Stimulated activated naive CD8-positive, alpha-beta T cell treated with anti-CD3 and anti-CD28 coated beads, Interleukin-15, Interleukin-2, amounts not matched to agents 100 ng/mL and 50 ng/mL, for 24 hours (primary cell): ENCODE measurements around the gene GATAD2B.

Source experiments
- H3K27ac Mint-ChIP-seq: one replicate; pipeline ENCODE4 v1.8.0; 2021; ENCODE audit warnings: mild to moderate bottlenecking, mixed read lengths
- H3K27me3 Mint-ChIP-seq: one replicate; pipeline ENCODE4 v1.8.0; 2021; ENCODE audit warnings: mixed read lengths
- H3K36me3 Mint-ChIP-seq: one replicate; pipeline ENCODE4 v1.8.0; 2021; ENCODE audit warnings: low read depth, mixed read lengths
- H3K4me1 Mint-ChIP-seq: one replicate; pipeline ENCODE4 v1.8.0; 2021; ENCODE audit warnings: low read depth, mixed read lengths
- H3K4me3 Mint-ChIP-seq: one replicate; pipeline ENCODE4 v1.8.0; 2021; ENCODE audit warnings: mild to moderate bottlenecking, mixed read lengths
- H3K9me3 Mint-ChIP-seq: one replicate; pipeline ENCODE4 v1.8.0; 2021; ENCODE audit warnings: mixed read lengths

The GATAD2B gene

DNA sequence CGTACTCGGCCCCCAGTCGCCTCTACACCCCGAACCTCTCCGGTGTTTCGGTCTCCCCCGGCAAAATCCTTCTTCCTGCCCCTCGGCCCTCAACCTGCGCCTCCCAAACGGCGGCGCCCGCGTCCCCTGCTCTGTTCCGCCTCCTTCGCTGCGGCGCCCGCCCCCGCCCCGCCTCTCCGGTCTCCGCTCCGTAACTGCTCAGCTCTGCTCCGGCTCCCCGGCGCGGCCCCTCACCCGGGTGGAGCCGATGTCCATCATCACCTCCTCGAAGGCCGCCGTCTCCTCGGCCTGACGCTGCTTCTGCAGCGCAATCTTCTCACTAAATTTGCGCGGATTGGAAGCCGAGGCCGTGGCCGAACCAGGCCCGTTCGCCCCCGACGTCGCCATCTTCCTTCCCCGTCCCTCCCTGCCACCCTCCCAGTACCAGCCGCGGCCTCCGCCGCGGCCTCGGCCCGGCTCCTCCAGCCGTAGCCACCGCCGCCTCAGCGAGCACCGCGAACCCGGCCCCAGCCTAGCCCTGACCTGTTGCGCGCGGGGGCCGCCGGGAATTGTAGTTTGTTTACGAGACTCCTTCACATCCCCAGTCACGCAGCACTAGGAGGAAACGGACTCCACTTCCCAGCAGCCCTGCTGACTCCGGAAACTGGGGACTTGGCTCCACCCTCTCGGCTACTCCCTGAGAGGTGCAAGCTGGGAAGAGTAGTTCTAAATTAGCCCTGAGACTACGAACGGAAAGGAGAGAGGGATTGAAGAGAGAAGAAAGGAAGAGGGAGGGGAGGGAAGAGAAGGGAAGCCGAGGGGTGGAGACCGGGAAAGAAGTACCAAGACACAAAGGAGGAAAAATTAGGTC lies 35.6 kb upstream of the GATAD2B start, which contains the start of gene CRTC2:
TSS of gene CRTC2 (minus strand) at position 502 of the 850 bp plus-strand sequence. CDS start at position 387, 115 bp downstream.
- peaks cover 72% of the 10 kb centered on the region for H3K4me1 Mint-ChIP-seq

DNA sequence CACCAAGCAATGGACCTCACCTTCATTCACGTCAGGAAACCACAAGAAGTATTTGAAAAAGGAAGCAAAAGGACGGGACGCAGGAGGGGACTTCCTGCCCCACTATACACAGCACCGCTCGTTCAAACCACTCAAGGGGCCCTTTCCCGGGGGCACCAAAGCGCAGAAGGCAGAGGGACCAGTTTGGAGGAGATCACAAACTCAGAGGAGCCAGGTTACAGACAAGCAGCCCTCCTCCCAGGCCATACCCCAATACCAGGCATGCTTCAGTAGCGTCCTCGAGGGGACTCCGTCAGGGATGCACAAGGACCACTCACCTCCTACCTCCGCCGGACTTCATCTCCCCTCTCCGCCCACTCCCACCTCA lies 35.0 kb upstream of the GATAD2B start:
- H3K4me1 Mint-ChIP-seq = peaks cover 70% of the 10 kb centered on the region
- peak overlapping the region; percentile 94 for H3K4me3 Mint-ChIP-seq
- peak overlapping the region; percentile 92 for H3K27ac Mint-ChIP-seq
- H3K27me3 Mint-ChIP-seq = no peaks in the 10 kb centered on the region
- H3K36me3 Mint-ChIP-seq = peaks cover 30% of the 10 kb centered on the region
- H3K9me3 Mint-ChIP-seq = no peaks in the 10 kb centered on the region

More for the DNA sequence above, 35.6 kb upstream of the GATAD2B start, which contains the start of gene CRTC2:
- Mint-ChIP-seq H3K27ac (peak within 1 kb of the TSS; percentile 92), H3K4me3 (peak within 1 kb of the TSS; percentile 94), H3K9me3 (no peaks in the 10 kb centered on the region), H3K36me3 (peaks cover 28% of the 10 kb centered on the region), H3K27me3 (no peaks in the 10 kb centered on the region)

DNA sequence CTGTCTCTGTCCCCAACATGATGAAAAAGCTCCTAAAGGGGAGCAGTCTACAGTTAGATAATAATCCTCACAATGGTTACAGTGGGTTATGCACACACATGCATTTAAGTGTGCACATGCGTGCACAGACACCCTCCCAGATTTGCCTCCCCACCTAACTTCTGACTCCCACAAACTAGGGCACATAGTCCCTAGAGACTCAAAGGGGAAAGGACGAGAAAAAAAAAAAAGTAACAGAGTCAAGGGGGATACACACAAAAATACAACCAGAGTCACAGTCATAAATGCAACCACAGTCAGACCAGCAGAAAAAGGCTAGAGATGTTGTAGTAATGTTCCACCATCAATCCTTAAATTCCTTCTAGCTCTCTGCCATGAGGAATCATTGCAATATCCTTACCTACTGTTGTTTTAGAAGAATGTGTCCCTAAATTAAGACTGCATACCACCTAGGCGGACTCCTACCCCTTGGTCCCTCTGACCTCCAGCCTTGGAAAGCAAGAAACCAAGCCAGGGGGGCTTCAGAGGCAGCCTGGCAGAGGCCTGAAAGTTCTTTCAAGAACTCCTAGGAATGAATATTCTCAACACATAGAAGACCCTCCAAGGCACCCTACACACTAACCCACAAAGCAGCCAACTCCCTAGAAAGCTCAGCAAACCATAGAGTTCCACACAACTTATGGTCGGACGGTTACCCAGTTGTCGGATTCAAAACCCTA lies 34.4 kb upstream of the GATAD2B start:
- Mint-ChIP-seq H3K27me3 (no peaks in the 10 kb centered on the region), H3K9me3 (no peaks in the 10 kb centered on the region), H3K4me3 (peak overlapping the region; percentile 94), H3K36me3 (peaks cover 36% of the 10 kb centered on the region), H3K27ac (peak overlapping the region; percentile 92), H3K4me1 (peaks cover 64% of the 10 kb centered on the region)

DNA sequence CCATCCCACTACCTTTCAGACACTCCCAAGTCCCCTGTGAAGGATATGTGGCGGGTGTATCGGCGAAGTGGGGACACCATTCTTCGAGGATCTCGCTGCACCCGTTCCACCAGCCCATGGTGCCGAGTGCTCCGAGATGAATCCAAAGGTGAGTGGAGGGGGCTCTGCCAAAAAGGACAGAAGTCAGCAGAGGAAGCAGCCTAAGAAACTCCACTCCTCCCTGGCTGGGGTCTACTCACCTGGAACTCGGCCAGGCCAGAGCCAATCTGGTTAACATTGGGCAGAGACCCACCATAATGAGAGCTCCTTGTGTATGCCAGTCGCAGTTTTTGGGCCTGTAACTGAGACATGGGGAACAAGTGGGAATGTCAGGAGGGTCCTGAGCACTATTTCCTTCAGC lies 32.1 kb upstream of the GATAD2B start:
- no peaks in the 10 kb centered on the region for H3K9me3 Mint-ChIP-seq
- no peaks in the 10 kb centered on the region for H3K27me3 Mint-ChIP-seq
- no peak overlapping the region for H3K4me3 Mint-ChIP-seq
- H3K27ac Mint-ChIP-seq = no peak overlapping the region
- peaks cover 43% of the 10 kb centered on the region for H3K36me3 Mint-ChIP-seq
- H3K4me1 Mint-ChIP-seq = peaks cover 46% of the 10 kb centered on the region

DNA sequence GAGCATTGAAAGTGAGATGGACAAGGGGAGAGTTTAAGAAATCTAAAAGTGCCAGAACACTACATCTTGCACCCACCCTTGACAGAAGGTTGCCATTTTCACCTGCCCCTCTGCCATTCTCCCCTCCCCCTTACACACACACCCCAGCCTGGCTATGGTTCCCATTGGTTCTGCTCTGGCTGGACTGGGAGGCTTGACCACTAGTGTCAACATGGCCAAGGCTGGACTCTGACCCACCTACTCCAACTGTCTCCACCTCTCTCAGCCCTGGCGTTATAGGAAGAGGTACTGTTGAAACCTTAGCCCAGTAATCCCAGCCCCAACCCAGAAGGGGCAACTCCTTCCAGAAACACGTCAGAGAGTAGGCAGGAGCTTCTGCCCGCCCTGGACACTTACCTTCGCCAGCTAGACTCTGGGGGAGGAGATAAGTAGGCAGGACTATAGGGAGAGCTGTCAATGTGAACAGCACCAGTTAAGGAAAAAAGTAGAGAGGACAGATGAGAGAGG lies 31.1 kb upstream of the GATAD2B start:
- Mint-ChIP-seq H3K27ac (peak overlapping the region; percentile 73), H3K27me3 (no peaks in the 10 kb centered on the region), H3K9me3 (no peaks in the 10 kb centered on the region), H3K4me3 (no peak overlapping the region), H3K36me3 (peaks cover 40% of the 10 kb centered on the region), H3K4me1 (peaks cover 39% of the 10 kb centered on the region)

DNA sequence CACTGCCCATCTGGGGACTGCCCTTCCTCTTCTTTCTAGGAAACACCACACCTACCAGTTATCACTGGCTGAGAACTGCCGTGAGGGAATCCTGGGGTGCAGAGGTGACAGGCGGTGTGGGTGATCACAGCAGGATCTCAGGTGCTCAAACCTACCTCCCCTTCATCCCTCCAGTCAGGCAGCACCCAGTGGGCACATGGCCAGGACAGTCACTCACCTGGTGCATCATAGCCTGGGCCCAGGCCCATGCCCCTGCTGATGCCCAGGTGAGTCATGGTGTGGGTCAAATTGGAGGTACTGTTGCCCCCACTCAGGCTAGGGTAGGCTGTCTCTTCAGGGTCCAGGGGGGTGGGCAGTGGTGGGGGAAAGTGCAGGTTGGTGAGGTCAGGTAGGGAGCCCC lies 29.0 kb upstream of the GATAD2B start:
- Mint-ChIP-seq H3K36me3 (peaks cover 49% of the 10 kb centered on the region), H3K27ac (no peak overlapping the region), H3K27me3 (no peaks in the 10 kb centered on the region), H3K9me3 (no peaks in the 10 kb centered on the region), H3K4me1 (peaks cover 31% of the 10 kb centered on the region), H3K4me3 (no peak overlapping the region)

DNA sequence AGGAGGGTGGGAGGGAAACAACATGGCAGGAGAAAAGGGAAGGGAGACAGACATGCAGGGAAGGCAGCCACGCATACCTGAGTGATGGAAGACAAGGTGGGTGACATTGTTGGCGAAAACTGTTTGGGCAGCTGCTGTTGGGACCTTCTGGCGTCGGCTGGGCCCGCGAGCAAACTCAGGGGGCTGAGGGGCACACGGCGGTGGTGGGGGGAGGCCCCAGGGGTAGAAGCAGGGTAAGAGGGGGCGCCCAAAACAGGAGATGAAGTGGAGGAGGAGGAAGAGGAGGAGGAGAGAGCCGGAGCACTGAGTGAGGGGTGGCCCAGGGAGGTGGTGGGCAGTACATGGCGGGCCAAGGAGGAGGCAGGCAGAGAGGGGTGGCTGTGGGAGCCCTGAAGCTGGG lies 28.4 kb upstream of the GATAD2B start:
- H3K36me3 Mint-ChIP-seq = peaks cover 51% of the 10 kb centered on the region
- no peaks in the 10 kb centered on the region for H3K9me3 Mint-ChIP-seq
- no peaks in the 10 kb centered on the region for H3K27me3 Mint-ChIP-seq
- H3K27ac Mint-ChIP-seq = peak overlapping the region; percentile 15
- H3K4me3 Mint-ChIP-seq = no peak overlapping the region
- H3K4me1 Mint-ChIP-seq = peaks cover 27% of the 10 kb centered on the region

DNA sequence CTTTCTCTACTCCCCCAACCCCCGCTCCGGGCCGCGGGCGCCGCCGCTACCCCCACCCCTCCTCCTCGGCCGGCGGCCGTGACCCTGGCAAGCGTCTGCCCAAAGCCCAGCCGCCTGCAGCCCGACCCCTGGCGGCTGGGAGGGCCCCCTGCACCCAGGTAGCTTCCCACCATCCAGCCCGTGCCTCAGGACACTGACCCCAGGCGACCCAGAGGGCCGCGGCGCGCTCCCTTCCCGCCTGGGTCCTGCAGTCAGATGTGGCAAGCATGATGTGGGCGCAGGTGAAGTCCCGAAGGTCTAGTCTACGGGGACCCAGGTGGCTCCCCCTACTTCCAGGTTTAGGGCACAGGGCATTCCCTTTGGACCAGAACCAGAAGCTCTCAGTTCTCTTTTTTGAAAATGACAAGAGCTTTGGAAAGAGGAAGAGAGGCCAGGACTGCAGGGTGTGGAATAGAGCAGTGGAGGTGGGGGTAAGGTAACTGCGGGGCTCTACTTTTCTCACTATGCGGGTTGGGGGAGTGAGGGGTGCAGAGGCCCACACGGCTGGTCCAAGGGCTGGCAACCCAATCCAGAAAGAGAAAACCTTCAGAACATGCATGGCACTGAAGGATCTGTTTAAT lies 24.0 kb upstream of the GATAD2B start, which contains the start of gene DENND4B:
TSS of gene DENND4B (minus strand) at position 97 of the 620 bp plus-strand sequence. CDS start 2,344 bp downstream, outside the sequence.
- Mint-ChIP-seq H3K4me3 (peak within 1 kb of the TSS; percentile 93), H3K4me1 (peaks cover 26% of the 10 kb centered on the region), H3K9me3 (no peaks in the 10 kb centered on the region)

DNA sequence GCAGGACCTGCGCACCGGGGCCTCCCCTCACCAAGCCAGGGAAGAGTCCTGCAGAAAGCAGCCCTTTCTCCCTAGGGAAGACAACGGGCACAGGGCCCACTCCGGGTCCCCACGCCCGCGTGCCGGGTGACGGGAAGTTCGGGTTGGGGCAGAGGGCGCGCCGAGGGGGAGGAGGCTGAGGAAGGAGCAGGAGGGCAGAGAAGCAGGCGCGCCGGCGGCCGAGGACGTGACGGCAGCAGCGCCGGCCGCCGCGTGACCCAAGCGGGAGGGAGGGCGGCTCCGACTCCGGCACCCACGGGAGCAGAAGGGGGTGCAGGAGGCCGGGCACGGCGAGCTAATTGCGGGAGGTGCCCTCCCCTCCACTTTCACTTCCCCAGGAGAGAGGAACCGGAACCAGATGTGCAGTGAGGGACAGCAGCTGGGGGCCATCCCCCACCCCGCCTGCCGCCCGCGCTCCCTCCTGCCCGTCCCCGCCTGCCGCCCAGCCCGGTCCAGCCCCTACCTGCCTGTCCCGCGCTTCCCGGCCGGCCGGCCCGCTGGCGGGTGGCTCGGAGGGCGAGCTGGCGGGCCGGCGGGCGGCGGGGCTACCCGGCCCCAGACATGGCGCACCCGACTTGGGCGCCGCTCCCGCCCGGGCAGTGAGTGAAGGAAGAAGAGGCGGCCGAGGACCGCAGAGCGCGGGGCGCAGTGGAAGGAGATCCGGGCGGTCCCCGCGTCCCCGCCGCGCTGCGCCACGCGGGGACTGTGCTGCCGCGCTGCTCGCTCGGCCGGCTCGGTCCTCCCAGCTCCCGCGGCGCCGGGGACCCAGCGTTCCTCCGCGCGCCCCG lies 23.2 kb upstream of the GATAD2B start:
- H3K27me3 Mint-ChIP-seq = no peaks in the 10 kb centered on the region
- peak overlapping the region; percentile 93 for H3K4me3 Mint-ChIP-seq
- H3K4me1 Mint-ChIP-seq = peaks cover 26% of the 10 kb centered on the region
- no peaks in the 10 kb centered on the region for H3K9me3 Mint-ChIP-seq
- peaks cover 47% of the 10 kb centered on the region for H3K36me3 Mint-ChIP-seq
- H3K27ac Mint-ChIP-seq = peak overlapping the region; percentile 83

More for the DNA sequence above, 24.0 kb upstream of the GATAD2B start, which contains the start of gene DENND4B:
- Mint-ChIP-seq H3K36me3 (peaks cover 48% of the 10 kb centered on the region), H3K27ac (peak within 1 kb of the TSS; percentile 83), H3K27me3 (no peaks in the 10 kb centered on the region)

DNA sequence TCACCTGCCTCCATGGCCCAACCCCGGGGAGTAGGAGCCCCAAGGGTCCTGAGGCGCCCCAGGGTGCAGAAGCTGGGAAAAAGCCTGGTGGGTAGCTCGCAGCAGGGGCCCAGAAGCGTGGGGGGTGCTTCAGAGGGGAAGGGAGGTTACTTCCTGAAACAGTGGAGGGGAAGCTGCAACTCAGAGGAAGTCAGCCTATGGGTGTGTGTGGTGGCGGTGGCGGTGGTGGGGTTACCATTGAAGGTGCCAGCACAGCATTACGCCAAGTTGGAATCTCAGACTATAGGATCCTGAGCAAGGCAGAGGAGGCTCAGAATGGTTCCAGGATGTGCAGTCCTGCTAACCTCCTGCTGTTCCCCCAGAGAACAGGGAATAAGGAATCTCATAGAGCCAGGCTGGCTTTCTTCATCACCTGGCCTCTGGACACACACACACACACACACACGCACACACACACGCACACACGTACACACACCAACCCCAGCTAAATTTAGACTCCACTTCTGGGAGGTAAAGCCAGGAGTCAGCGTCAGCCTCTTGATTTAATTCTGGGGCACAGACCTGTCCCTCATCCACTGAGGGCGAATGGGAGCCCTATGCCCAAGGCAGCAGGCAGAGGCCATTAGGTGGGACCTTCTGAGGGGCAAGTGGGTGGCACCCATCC lies 22.5 kb upstream of the GATAD2B start:
- Mint-ChIP-seq H3K27me3 (no peaks in the 10 kb centered on the region), H3K9me3 (no peaks in the 10 kb centered on the region), H3K36me3 (peaks cover 45% of the 10 kb centered on the region), H3K4me3 (peak overlapping the region; percentile 93), H3K27ac (peak overlapping the region; percentile 83), H3K4me1 (peaks cover 30% of the 10 kb centered on the region)

DNA sequence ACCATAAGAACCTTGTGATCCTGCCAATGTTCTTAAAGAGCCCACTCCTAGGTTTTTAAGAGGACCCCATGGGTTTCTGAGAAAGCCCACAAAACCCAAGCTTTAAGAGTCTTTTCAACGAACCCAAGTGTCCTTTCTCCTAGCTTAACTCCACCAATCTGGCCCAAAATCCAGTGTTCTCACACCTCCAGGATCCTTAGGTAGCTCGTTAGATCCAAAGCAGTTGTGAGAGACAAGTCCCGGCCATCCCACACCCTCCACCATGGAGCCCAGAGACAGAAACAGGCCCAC lies 22.0 kb upstream of the GATAD2B start:
- Mint-ChIP-seq H3K36me3 (peaks cover 46% of the 10 kb centered on the region), H3K4me3 (peak overlapping the region; percentile 93), H3K27me3 (no peaks in the 10 kb centered on the region), H3K4me1 (peaks cover 31% of the 10 kb centered on the region), H3K27ac (peak overlapping the region; percentile 83), H3K9me3 (no peaks in the 10 kb centered on the region)

DNA sequence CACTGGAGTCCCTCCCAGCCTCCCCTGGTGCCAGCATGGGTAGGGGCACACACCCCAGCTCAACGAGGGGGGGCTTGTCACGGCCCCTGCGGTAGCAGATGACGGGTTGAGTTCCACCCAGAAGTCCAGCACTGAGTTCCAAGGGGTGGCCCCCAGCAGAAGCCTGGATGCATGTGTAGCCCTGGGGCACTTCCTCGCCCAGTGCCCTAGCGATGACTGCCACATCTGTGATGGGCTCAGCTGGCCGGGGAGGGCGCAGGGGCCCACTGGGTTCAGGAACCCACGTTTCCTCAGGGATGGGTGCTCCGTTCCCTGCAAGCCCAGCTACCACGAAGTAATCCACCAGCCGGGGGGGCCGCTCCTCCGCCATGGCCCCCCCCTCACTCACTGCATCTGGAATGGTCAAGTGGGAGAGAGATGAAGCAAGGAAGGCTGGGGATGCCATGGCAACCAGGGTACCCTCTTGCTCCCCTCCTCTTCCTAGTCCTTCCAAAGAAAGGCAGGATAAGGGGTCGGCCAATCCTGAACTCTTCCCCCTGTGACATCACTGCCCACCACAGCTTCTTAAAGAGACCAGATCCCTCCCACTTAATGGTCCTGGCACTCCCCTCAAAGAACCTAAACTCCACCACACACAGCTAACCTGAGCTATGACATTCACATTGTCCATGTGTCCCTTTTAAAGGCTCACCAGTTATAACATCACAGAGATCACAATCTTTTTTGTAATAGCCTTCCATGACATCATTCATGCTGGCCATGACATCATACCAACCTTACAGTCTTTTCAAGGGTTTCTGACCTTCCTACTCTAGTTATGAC lies 21.4 kb upstream of the GATAD2B start:
- H3K27me3 Mint-ChIP-seq = no peaks in the 10 kb centered on the region
- H3K4me3 Mint-ChIP-seq = peak overlapping the region; percentile 93
- H3K27ac Mint-ChIP-seq = peak overlapping the region; percentile 83
- H3K4me1 Mint-ChIP-seq = peaks cover 31% of the 10 kb centered on the region
- H3K36me3 Mint-ChIP-seq = peaks cover 49% of the 10 kb centered on the region
- no peaks in the 10 kb centered on the region for H3K9me3 Mint-ChIP-seq
